OCI-LY7 (cell line): ENCODE measurements around the gene IRF7. TPM values are rescaled to one million over a fixed set of nuclear protein-coding genes. Genes with fewer than 3 reads are reported as not detected.

Experiments
- Bru-seq: library from RNA; stranded (reverse); fragments of 400-500 nt; gene quantifications from one replicate; lab custom pipeline; 2021; lab: Mats Ljungman, UMichigan
- BruChase-seq, 2 experiments: library from RNA; stranded (reverse); fragments of 400-500 nt; gene quantifications; one replicate each; lab custom pipeline; 2021; lab: Mats Ljungman, UMichigan
- BruUV-seq: library from RNA; stranded (reverse); fragments of 400-500 nt; replicated peaks from 2 replicates; lab custom pipeline; 2021; lab: Mats Ljungman, UMichigan
- CTCF ChIA-PET: fragments of 300-600 bp; sonication (Branson Sonifier 250); formaldehyde crosslinking; loops from one replicate; lab custom pipeline; 2022; ENCODE audit warnings: antibody characterized with exemption; ENCODE audit not compliant: unreplicated experiment; lab: Charles Lee
- POLR2A ChIA-PET: fragments of 300-600 bp; sonication (Branson Sonifier 250); formaldehyde crosslinking; loops from one replicate; lab custom pipeline; 2022; ENCODE audit warnings: antibody characterized with exemption; lab: Charles Lee
- DNase-seq: peaks from one replicate; pipeline ENCODE4 v3.0.0-alpha.2; 2015; ENCODE audit warnings: low spot score
- H2AFZ ChIP-seq: fragments of 200-600 bp; sonication (generic), shearing (Covaris generic); 2 replicates; pipeline ENCODE4 v1.6.1; 2014; ENCODE audit warnings: mild to moderate bottlenecking, antibody characterized with exemption, low read length, moderate library complexity
- H3K27ac ChIP-seq: fragments of 200-600 bp; sonication (generic); 2 replicates; pipeline ENCODE4 v1.5.1; 2014; ENCODE audit warnings: mixed run types, low read depth, mild to moderate bottlenecking, moderate library complexity, low read length, inconsistent platforms; ENCODE audit not compliant: poor library complexity, severe bottlenecking
- H3K36me3 ChIP-seq: fragments of 200-600 bp; sonication (generic); 2 replicates; pipeline ENCODE4 v1.6.1; 2014; ENCODE audit warnings: mild to moderate bottlenecking, antibody characterized with exemption, low read length, moderate library complexity, mixed read lengths; ENCODE audit not compliant: insufficient read depth
- H3K4me1 ChIP-seq: fragments of 200-600 bp; sonication (generic); 2 replicates; pipeline ENCODE4 v1.5.1; 2014; ENCODE audit warnings: mild to moderate bottlenecking, low read length; ENCODE audit not compliant: insufficient read depth, poor library complexity, severe bottlenecking
- H3K4me2 ChIP-seq: fragments of 200-600 bp; sonication (generic); 2 replicates; pipeline ENCODE4 v1.6.1; 2014; ENCODE audit warnings: mild to moderate bottlenecking, low read length
- H3K4me3 ChIP-seq: fragments of 200-600 bp; sonication (generic); 2 replicates; pipeline ENCODE4 v1.5.1; 2014; ENCODE audit warnings: mild to moderate bottlenecking, low read depth, low read length; ENCODE audit not compliant: poor library complexity, severe bottlenecking
- H3K79me2 ChIP-seq: fragments of 200-600 bp; sonication (generic); 2 replicates; pipeline ENCODE4 v1.6.1; 2016; ENCODE audit warnings: low read depth, mild to moderate bottlenecking, low read length, moderate library complexity, mixed read lengths; ENCODE audit not compliant: insufficient read depth
- H3K9me2 ChIP-seq: fragments of 200-600 bp; sonication (generic); 2 replicates; pipeline ENCODE4 v1.6.1; 2016; ENCODE audit warnings: mild to moderate bottlenecking, low read length, mixed read lengths; ENCODE audit not compliant: insufficient read depth
- H3K9me3 ChIP-seq: fragments of 200-600 bp; sonication (generic); 2 replicates; pipeline ENCODE4 v1.6.1; 2014; ENCODE audit warnings: mild to moderate bottlenecking, mixed run types, low read length, mixed read lengths
- H4K20me1 ChIP-seq: fragments of 200-600 bp; sonication (generic); 2 replicates; pipeline ENCODE4 v1.6.1; 2014; ENCODE audit warnings: mild to moderate bottlenecking, antibody characterized with exemption, low read length, moderate library complexity, mixed read lengths; ENCODE audit not compliant: insufficient read depth
- CTCF ChIP-seq: fragments of 200-600 bp; sonication (generic); conservative IDR thresholded peaks from 2 replicates; pipeline ENCODE4 v1.5.1; 2014; ENCODE audit warnings: mild to moderate bottlenecking, antibody characterized with exemption, low read length, moderate library complexity, mixed read lengths
- EZH2phosphoT487 ChIP-seq: fragments of 200-600 bp; sonication (generic); IDR thresholded peaks from 2 replicates; pipeline ENCODE4 v1.6.1; 2018; ENCODE audit warnings: low read depth, borderline replicate concordance, mild to moderate bottlenecking, mixed run types, antibody characterized with exemption, low read length, moderate library complexity, mixed read lengths
- intact Hi-C: fragments of 100-400 bp; cut with micrococcal nuclease; formaldehyde crosslinking; loops from one replicate; pipeline ENCODE4 v1.10.0; 2022; ENCODE audit not compliant: unreplicated experiment
- long read RNA-seq: library from polyadenylated mRNA; stranded (forward); transcript quantifications from one replicate; pipeline ENCODE4 v2.0.0, GENCODE V29; 2022
- total RNA-seq, 2 experiments: library from RNA; depleted of rRNA in 1 of 2; stranded (reverse); fragments of >200 nt in 1 of 2; shearing (Covaris generic) in 1 of 2; gene quantifications; 2 replicates each; pipeline ENCODE4 v1.2.3, GENCODE V29; 2014 to 2022

Gene IRF7
- total RNA-seq (2014; rRNA removed; shearing (Covaris generic)) (18.7 and 20.9 TPM in 2 replicates), total RNA-seq (2022) (15.8 and 16.6 TPM in 2 replicates), Bru-seq, nascent RNA (percentile 25 among the genes with signal in this experiment), BruChase-seq, experiment 1, labeled RNA remaining after a 6-hour chase (percentile 40 among the genes with signal in this experiment), BruChase-seq, experiment 2, labeled RNA remaining after a 2-hour chase (percentile 42 among the genes with signal in this experiment)
- long read RNA-seq, transcript IRF7-205 (11 exons, 1,974 nt): major isoform, 7 of 19 reads
- long read RNA-seq, partial matches to known transcripts: 2 of 19 reads
- long read RNA-seq, other reads (novel, unspliced or antisense): 7 of 19 reads

DNA sequence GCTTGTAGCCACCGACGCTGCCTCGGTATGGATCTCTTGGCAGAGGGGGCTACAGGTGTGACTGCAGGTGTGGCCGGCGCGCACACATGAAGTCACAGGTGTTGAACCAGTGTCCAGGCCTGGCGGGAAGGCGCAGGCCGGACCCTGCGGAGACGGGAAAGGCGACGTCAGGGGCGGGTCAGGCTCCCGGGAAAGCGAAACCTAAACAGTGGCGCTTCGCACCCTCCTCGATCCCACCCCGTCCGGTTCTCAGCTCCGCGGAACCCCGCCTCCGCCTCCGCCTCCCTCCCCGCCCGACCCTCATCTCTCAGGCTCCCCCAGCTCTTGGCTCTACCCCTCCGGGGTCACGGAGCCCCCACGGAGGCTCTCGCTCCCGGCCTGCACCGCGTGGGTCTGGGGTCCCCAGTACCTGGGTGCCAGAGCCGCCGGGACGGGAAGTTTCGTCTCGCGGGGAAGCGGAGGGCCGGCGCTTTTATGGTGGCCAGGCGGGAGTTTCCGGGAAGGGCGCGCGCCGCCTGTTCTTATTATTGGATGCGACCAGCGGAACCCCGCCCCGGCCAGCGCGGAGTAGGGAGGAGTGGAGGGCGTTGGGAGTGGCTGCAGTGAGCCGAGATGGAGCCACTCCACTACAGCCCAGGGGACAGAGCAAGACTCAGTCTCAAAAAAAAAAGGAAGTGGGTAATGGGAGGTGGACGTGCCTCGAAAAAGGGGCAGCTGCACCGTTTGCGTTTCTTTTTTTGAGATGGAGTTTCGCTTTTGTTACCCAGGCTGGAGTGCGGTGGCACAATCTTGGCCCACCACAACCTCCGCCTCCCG is at the start of gene IRF7:
TSS of gene IRF7 (minus strand) at position 447 of the 816 bp plus-strand sequence. CDS start 586 bp downstream, outside the sequence.
- Histone ChIP-seq H3K4me1 (peaks cover 19% of the 10 kb centered on the region), H3K27ac (peak within 1 kb of the TSS; percentile 59), H3K9me3 (no peaks in the 10 kb centered on the region), H3K9me2 (no peaks in the 10 kb centered on the region), H3K36me3 (peaks cover 27% of the 10 kb centered on the region), H3K4me2 (peak within 1 kb of the TSS; percentile 70), H2AFZ (no peak within 1 kb of the TSS; the same call in 1 of the 2 replicates), H3K4me3 (peak within 1 kb of the TSS; percentile 65), H4K20me1 (0 out of 2 replicates have a peak, but pooled peaks cover 3% of the 10 kb centered on the region), H3K79me2 (no peaks in the 10 kb centered on the region)
- peak; percentile 91 for DNase-seq
- TF ChIP-seq EZH2phosphoT487 (no peak), CTCF (no peak)
- ChIA-PET POLR2A (interaction anchor here (0.6 kb wide), 2 partner anchors 150 to 835 kb away, joined by 3 to 4 read pairs; no protein-coding TSS in a partner anchor), CTCF (no interaction called here)
- intact Hi-C loops: loop anchor here (5.0 kb wide), 1 partner anchor 38 kb away; the partner anchor contains the start of gene PHRF1
- BruUV-seq: no TSS peak

- no peak for DNase-seq
- BruUV-seq: no TSS peak
- no peaks in the 10 kb centered on the region for H4K20me1 ChIP-seq
- no peak overlapping the region for H3K4me2 ChIP-seq
- ChIA-PET CTCF (no interaction called here), POLR2A (interaction anchor here (0.6 kb wide), 1 partner anchor 15 kb away, joined by 5 read pairs; no protein-coding TSS in a partner anchor)
- no peaks in the 10 kb centered on the region for H3K9me2 ChIP-seq
- H3K9me3 ChIP-seq: no peaks in the 10 kb centered on the region
- H2AFZ ChIP-seq: no peak overlapping the region
- peaks cover 4% of the 10 kb centered on the region for H3K4me1 ChIP-seq
- intact Hi-C loops: no loop called here
- no peak for TF ChIP-seq EZH2phosphoT487
- H3K36me3 ChIP-seq: peaks cover 54% of the 10 kb centered on the region
- no peak overlapping the region for H3K4me3 ChIP-seq
- no peak overlapping the region for H3K27ac ChIP-seq
- no peaks in the 10 kb centered on the region for H3K79me2 ChIP-seq
Measured at GRCh38 chr11:665062-665703, 49.4 kb upstream of the IRF7 start.
